ENCODE results near the gene GRB7. TPM values are rescaled to one million over a fixed set of nuclear protein-coding genes. Genes with fewer than 3 reads are reported as not detected.
A peak's percentile ranks its signal among the peaks of the same experiment; 100 is the strongest.
"Not testable (repeated sequence)": the region's sequence is repeated elsewhere in the genome, so short reads cannot be mapped to it uniquely, and the experiment has no call there.

GRB7 gene
- total RNA-seq, 1 donor from 2014 or later, result 34.5 TPM

DNA sequence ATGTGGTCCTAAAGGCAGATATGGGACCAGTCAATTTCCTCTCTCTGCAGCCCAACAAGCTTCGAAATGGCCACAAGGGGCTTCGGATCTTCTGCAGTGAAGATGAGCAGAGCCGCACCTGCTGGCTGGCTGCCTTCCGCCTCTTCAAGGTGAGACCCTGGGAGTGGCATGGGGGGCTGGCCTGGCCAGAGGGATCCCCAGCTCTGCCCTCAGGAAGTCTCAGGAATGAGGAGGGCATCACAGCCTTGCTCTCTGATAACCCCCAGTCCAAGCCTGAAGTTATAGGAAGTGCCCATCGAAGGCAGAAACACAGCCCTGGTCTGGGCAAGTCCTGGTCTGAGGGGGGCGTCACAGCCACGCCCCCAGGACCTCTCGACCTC, 7.1 kb downstream of the GRB7 start:
- ATAC-seq (no peak), DNase-seq (peak; percentile 32)
- intact Hi-C loops (cut with DNase I), result no loop called here
- Histone ChIP-seq H3K27ac (no peak overlapping the region), H3K36me3 (peaks cover 25% of the 10 kb centered on the region), H3K27me3 (ENCODE audit: low read depth) (peaks cover 13% of the 10 kb centered on the region), H3K4me3 (no peak overlapping the region), H3K9me3 (no peaks in the 10 kb centered on the region), H3K4me1 (peaks cover 14% of the 10 kb centered on the region)
- TF ChIP-seq, protein P1, sequence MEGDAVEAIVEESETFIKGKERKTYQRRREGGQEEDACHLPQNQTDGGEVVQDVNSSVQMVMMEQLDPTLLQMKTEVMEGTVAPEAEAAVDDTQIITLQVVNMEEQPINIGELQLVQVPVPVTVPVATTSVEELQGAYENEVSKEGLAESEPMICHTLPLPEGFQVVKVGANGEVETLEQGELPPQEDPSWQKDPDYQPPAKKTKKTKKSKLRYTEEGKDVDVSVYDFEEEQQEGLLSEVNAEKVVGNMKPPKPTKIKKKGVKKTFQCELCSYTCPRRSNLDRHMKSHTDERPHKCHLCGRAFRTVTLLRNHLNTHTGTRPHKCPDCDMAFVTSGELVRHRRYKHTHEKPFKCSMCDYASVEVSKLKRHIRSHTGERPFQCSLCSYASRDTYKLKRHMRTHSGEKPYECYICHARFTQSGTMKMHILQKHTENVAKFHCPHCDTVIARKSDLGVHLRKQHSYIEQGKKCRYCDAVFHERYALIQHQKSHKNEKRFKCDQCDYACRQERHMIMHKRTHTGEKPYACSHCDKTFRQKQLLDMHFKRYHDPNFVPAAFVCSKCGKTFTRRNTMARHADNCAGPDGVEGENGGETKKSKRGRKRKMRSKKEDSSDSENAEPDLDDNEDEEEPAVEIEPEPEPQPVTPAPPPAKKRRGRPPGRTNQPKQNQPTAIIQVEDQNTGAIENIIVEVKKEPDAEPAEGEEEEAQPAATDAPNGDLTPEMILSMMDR (IDR thresholded peaks at IDR 0.05), result no peak

DNA sequence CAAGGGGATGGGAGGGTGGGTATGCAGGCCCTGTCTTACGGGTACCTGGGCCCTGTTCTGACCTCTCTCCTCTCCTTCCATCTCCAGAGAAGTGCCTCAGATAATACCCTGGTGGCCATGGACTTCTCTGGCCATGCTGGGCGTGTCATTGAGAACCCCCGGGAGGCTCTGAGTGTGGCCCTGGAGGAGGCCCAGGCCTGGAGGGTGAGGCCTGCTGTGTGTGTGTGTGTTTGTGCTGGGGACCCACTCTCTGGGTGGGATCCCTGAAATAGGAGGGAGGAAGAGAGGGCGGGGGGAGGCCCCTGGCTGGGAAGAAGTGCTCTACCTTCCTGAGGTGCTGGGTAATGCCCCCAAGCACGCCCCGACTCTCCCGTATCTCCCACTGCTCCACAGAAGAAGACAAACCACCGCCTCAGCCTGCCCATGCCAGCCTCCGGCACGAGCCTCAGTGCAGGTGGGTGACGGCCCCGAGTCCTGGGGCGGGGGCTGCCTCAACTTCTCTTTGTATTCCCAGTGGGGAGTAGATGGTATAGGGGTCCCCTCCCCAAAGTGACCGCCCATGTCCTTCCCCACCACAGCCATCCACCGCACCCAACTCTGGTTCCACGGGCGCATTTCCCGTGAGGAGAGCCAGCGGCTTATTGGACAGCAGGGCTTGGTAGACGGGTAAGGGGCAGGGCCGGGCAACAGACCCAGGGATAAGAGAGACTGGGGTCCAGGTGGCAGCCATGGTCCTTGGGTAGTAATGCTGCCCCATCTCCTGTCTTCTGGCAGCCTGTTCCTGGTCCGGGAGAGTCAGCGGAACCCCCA, 7.8 kb downstream of the GRB7 start:
- intact Hi-C loops (cut with DNase I), result no loop called here
- TF ChIP-seq, protein P1 (IDR thresholded peaks at IDR 0.05), result no peak
- H3K36me3 ChIP-seq, result peaks cover 25% of the 10 kb centered on the region
- peaks cover 7% of the 10 kb centered on the region for H3K27me3 ChIP-seq (ENCODE audit: low read depth)
- no peak for ATAC-seq
- no peaks in the 10 kb centered on the region for H3K9me3 ChIP-seq
- H3K4me3 ChIP-seq, result no peak overlapping the region
- H3K27ac ChIP-seq, result no peak overlapping the region
- DNase-seq, result peak; percentile 34
- H3K4me1 ChIP-seq, result peaks cover 10% of the 10 kb centered on the region

DNA sequence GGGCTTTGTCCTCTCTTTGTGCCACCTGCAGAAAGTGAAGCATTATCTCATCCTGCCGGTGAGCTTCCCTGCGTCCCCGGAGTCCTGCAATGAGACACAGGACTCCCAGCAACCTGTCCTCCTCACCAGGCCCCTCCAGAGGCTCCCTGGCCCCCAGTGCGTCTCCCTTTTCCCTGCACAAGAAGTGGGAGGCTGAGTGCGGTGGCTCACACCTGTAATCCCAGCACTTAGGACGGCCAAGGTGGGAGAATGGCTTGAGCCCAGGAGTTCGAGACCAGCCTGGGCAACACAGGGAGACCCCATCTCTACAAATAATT, 8.4 kb downstream of the GRB7 start:
- peak; percentile 20 for DNase-seq
- Histone ChIP-seq H3K4me3 (no peak overlapping the region), H3K4me1 (peaks cover 4% of the 10 kb centered on the region), H3K36me3 (peaks cover 25% of the 10 kb centered on the region), H3K9me3 (no peaks in the 10 kb centered on the region), H3K27me3 (ENCODE audit: low read depth) (peaks cover 7% of the 10 kb centered on the region), H3K27ac (no peak overlapping the region)
- TF ChIP-seq, protein P1 (IDR thresholded peaks at IDR 0.05), result no peak
- intact Hi-C loops (cut with DNase I), result no loop called here
- no peak for ATAC-seq

DNA sequence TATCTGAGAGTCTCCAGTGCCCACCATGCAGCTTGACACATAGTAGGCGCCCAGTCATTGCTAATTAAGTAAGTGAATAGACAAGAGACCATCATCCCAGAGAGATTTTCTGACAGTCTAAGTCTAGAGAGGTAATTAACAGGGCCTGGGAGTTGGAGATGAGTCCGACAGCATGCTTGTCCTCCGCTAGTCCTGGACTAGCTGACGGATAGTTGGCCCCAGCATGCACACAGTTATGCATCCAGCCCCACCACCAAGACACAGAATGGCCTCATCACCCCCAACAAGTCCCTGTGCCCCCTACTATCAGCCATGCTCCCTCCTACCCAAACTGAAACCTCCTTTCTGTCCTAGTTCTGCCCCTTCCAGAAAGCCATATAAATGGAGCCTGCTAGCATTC, 10.0 kb downstream of the GRB7 start:
- H3K4me1 ChIP-seq, result peaks cover under 1% of the 10 kb centered on the region
- peaks cover under 1% of the 10 kb centered on the region for H3K27me3 ChIP-seq (ENCODE audit: low read depth)
- no peak overlapping the region for H3K27ac ChIP-seq
- intact Hi-C loops (cut with DNase I), result no loop called here
- TF ChIP-seq, protein P1 (IDR thresholded peaks at IDR 0.05), result no peak
- H3K9me3 ChIP-seq, result no peaks in the 10 kb centered on the region
- peak; percentile 10 for DNase-seq
- no peak for ATAC-seq
- no peak overlapping the region for H3K4me3 ChIP-seq
- H3K36me3 ChIP-seq, result peaks cover 25% of the 10 kb centered on the region

DNA sequence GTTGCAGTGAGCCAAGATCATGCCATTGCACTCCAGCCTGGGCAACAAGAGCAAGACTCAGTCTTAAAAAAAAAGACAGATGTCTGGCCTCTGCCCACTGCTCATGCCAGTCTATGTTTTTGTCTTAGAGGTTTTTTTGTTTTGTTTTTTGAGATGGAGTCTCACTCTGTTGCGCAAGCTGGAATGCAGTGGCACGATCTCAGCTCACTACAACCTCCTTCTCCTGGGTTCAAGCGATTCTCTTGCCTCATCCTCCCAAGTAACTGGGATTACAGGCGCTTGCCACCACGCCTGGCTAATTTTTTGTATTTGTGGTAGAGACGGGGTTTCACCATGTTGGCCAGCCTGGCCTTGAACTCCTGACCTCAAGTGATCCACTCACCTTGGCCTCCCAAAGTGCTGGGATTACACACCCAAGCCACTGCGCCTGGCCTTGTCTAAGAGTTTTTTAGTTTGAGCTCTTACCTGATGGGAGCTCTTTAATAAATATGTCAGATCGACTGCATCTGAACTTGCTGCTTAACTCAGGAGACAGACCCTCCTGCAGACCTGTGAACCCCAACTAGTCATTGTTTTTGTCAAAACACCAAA, 10.8 kb downstream of the GRB7 start:
- H3K4me1 ChIP-seq; intact Hi-C loops (cut with DNase I); H3K27me3 ChIP-seq (ENCODE audit: low read depth); H3K4me3 ChIP-seq; H3K9me3 ChIP-seq; H3K27ac ChIP-seq; ATAC-seq: not testable (repeated sequence)
- peak; percentile 5 for DNase-seq
- peaks cover 23% of the 10 kb centered on the region for H3K36me3 ChIP-seq
